ENCODE results near the gene R3HCC1L. TPM values are rescaled to one million over a fixed set of nuclear protein-coding genes. Genes with fewer than 3 reads are reported as not detected.
A peak's percentile ranks its signal among the peaks of the same experiment; 100 is the strongest.

R3HCC1L gene
- total RNA-seq (20.4 TPM), polyA plus RNA-seq (14.7 TPM)
- long read RNA-seq, donor 1: 0 reads
- long read RNA-seq, donor 2: 0 reads
- long read RNA-seq, donor 3: 0 reads
- long read RNA-seq, donor 4: 0 reads
- long read RNA-seq, donor 5: 0 reads
- long read RNA-seq, donor 6, partial matches to known transcripts: 0 of 1 reads
- long read RNA-seq, donor 6, other reads (novel, unspliced or antisense): 0 of 1 reads
- long read RNA-seq, donor 7, partial matches to known transcripts: 0 of 2 reads
- long read RNA-seq, donor 7, other reads (novel, unspliced or antisense): 0 of 2 reads
- long read RNA-seq, donor 8, partial matches to known transcripts: 0 of 1 reads
- long read RNA-seq, donor 8, other reads (novel, unspliced or antisense): 0 of 1 reads
- long read RNA-seq, donor 9: 0 reads
- long read RNA-seq, donor 10: 0 reads

GRCh38 chr10:98134431-98135221 lies at the start of gene R3HCC1L:
Gene R3HCC1L (plus strand): TSS chr10:98134657. CDS start chr10:98208115, 73,458 bp downstream.
- Histone ChIP-seq H3K4me1 (ENCODE audit: control insufficient read depth in 2 of 2, insufficient read depth in 2 of 2, low read length in 2 of 2) (peaks cover 7 to 14% of the 10 kb centered on the region in 2 donors), H3K9me3 (ENCODE audit: control insufficient read depth in 2 of 2, insufficient read depth in 1 of 2, low read length in 1 of 2) (no peaks in the 10 kb centered on the region), H3K36me3 (ENCODE audit: control insufficient read depth in 2 of 2, insufficient read depth in 2 of 2, low read length in 1 of 2) (no peaks in the 10 kb centered on the region), H3K27me3 (ENCODE audit: control insufficient read depth in 2 of 2, insufficient read depth in 1 of 2, low read length in 1 of 2) (no peaks in the 10 kb centered on the region), H3K27ac (ENCODE audit: low read depth in 1 of 2, low read length in 1 of 2) (peak within 1 kb of the TSS; percentile 85 to 93), H3K4me3 (ENCODE audit: low read length in 2 of 2) (peak within 1 kb of the TSS; percentile 82 to 99)
- DNase-seq (ENCODE audit: low read depth in 6 of 9, low spot score in 9 of 9): peak; percentile 73 to 96 (median 88)
- WGBS: under 1% methylated on average over 64 of the region's 64 CpGs

GRCh38 chr10:98085238-98085637 lies 49.2 kb upstream of the R3HCC1L start:
- Histone ChIP-seq H3K36me3 (ENCODE audit: control insufficient read depth in 2 of 2, insufficient read depth in 2 of 2, low read length in 1 of 2) (no peaks in the 10 kb centered on the region), H3K27ac (ENCODE audit: low read depth in 1 of 2, low read length in 1 of 2) (no peak overlapping the region), H3K9me3 (ENCODE audit: control insufficient read depth in 2 of 2, insufficient read depth in 1 of 2, low read length in 1 of 2) (no peaks in the 10 kb centered on the region), H3K4me3 (ENCODE audit: low read length in 2 of 2) (no peak overlapping the region), H3K4me1 (ENCODE audit: control insufficient read depth in 2 of 2, insufficient read depth in 2 of 2, low read length in 2 of 2) (no peaks in the 10 kb centered on the region), H3K27me3 (ENCODE audit: control insufficient read depth in 2 of 2, insufficient read depth in 1 of 2, low read length in 1 of 2) (no peaks in the 10 kb centered on the region)
- no peak for DNase-seq (ENCODE audit: low read depth in 6 of 9, low spot score in 9 of 9)
- 95% methylated on average over 4 of the region's 4 CpGs for WGBS

GRCh38 chr10:98086837-98087708 lies 47.4 kb upstream of the R3HCC1L start:
- Histone ChIP-seq H3K4me3 (ENCODE audit: low read length in 2 of 2) (no peak overlapping the region), H3K36me3 (ENCODE audit: control insufficient read depth in 2 of 2, insufficient read depth in 2 of 2, low read length in 1 of 2) (no peaks in the 10 kb centered on the region), H3K4me1 (ENCODE audit: control insufficient read depth in 2 of 2, insufficient read depth in 2 of 2, low read length in 2 of 2) (no peaks in the 10 kb centered on the region), H3K27ac (ENCODE audit: low read depth in 1 of 2, low read length in 1 of 2) (no peak overlapping the region), H3K9me3 (ENCODE audit: control insufficient read depth in 2 of 2, insufficient read depth in 1 of 2, low read length in 1 of 2) (no peaks in the 10 kb centered on the region), H3K27me3 (ENCODE audit: control insufficient read depth in 2 of 2, insufficient read depth in 1 of 2, low read length in 1 of 2) (no peaks in the 10 kb centered on the region)
- no peak for DNase-seq (ENCODE audit: low read depth in 6 of 9, low spot score in 9 of 9)
- 71% methylated on average over 14 of the region's 14 CpGs for WGBS

- Histone ChIP-seq H3K27me3 (ENCODE audit: control insufficient read depth in 2 of 2, insufficient read depth in 1 of 2, low read length in 1 of 2) (no peaks in the 10 kb centered on the region), H3K4me1 (ENCODE audit: control insufficient read depth in 2 of 2, insufficient read depth in 2 of 2, low read length in 2 of 2) (no peaks in the 10 kb centered on the region), H3K9me3 (ENCODE audit: control insufficient read depth in 2 of 2, insufficient read depth in 1 of 2, low read length in 1 of 2) (no peaks in the 10 kb centered on the region), H3K27ac (ENCODE audit: low read depth in 1 of 2, low read length in 1 of 2) (no peak overlapping the region), H3K4me3 (ENCODE audit: low read length in 2 of 2) (no peak overlapping the region), H3K36me3 (ENCODE audit: control insufficient read depth in 2 of 2, insufficient read depth in 2 of 2, low read length in 1 of 2) (no peaks in the 10 kb centered on the region)
- WGBS: 66% methylated on average over 7 of the region's 7 CpGs
- DNase-seq (ENCODE audit: low read depth in 6 of 9, low spot score in 9 of 9): no peak
Observed at GRCh38 chr10:98088186-98088971, 46.1 kb upstream of the R3HCC1L start.

DNA sequence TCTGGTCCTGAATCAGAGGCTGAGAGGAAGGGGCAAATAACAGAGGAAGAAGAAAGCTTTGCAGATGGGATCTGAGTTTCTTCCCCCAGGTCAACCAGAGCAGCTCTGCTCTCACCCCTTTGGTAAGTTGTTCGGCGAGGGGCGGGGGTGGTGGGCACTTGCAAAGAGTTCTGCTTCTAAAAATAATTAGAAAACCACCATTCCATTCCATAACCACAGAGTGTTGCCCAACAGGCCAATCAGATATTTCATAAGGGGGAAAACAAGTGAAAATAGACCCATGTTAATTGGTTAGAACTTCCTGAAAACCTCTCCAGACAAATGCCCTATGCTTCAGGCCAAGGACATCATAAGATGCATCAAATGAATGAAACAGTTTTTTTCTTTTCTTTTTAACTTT lies 43.6 kb upstream of the R3HCC1L start:
- Histone ChIP-seq H3K9me3 (ENCODE audit: control insufficient read depth in 2 of 2, insufficient read depth in 1 of 2, low read length in 1 of 2) (no peaks in the 10 kb centered on the region), H3K36me3 (ENCODE audit: control insufficient read depth in 2 of 2, insufficient read depth in 2 of 2, low read length in 1 of 2) (no peaks in the 10 kb centered on the region), H3K27ac (ENCODE audit: low read depth in 1 of 2, low read length in 1 of 2) (no peak overlapping the region), H3K27me3 (ENCODE audit: control insufficient read depth in 2 of 2, insufficient read depth in 1 of 2, low read length in 1 of 2) (no peaks in the 10 kb centered on the region), H3K4me3 (ENCODE audit: low read length in 2 of 2) (no peak overlapping the region), H3K4me1 (ENCODE audit: control insufficient read depth in 2 of 2, insufficient read depth in 2 of 2, low read length in 2 of 2) (no peaks in the 10 kb centered on the region)
- 7% methylated on average over 3 of the region's 3 CpGs for WGBS
- no peak for DNase-seq (ENCODE audit: low read depth in 6 of 9, low spot score in 9 of 9)

DNA sequence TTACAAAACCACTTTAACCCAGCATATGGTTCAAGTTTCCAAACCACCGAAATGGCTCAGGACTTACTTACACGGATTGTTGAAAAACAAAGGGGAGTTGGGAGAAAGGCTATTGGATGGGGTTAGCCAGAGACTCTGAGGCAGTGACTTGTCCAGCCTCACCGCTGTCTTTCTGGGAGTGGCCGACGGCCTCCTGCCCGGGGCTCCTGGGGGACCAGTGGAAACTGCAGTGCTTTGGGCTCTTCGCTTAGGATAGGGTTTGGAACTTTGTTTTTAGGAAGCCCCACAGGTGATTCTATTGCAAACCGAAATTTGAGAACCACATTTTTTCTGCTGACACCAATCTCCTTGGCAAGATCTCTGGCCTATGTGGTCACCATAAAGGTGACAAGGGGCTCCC lies 38.1 kb upstream of the R3HCC1L start:
- H3K9me3 ChIP-seq (ENCODE audit: control insufficient read depth in 2 of 2, insufficient read depth in 1 of 2, low read length in 1 of 2): no peaks in the 10 kb centered on the region
- no peak for DNase-seq (ENCODE audit: low read depth in 6 of 9, low spot score in 9 of 9)
- 76% methylated on average over 8 of the region's 8 CpGs for WGBS

GRCh38 chr10:98096731-98097130 lies 37.7 kb upstream of the R3HCC1L start:
- Histone ChIP-seq H3K27me3 (ENCODE audit: control insufficient read depth in 2 of 2, insufficient read depth in 1 of 2, low read length in 1 of 2) (no peaks in the 10 kb centered on the region), H3K27ac (ENCODE audit: low read depth in 1 of 2, low read length in 1 of 2) (no peak overlapping the region), H3K4me3 (ENCODE audit: low read length in 2 of 2) (no peak overlapping the region), H3K36me3 (ENCODE audit: control insufficient read depth in 2 of 2, insufficient read depth in 2 of 2, low read length in 1 of 2) (no peaks in the 10 kb centered on the region), H3K4me1 (ENCODE audit: control insufficient read depth in 2 of 2, insufficient read depth in 2 of 2, low read length in 2 of 2) (no peaks in the 10 kb centered on the region), H3K9me3 (ENCODE audit: control insufficient read depth in 2 of 2, insufficient read depth in 1 of 2, low read length in 1 of 2) (no peaks in the 10 kb centered on the region)
- no peak for DNase-seq (ENCODE audit: low read depth in 6 of 9, low spot score in 9 of 9)
- 83% methylated on average over 10 of the region's 10 CpGs for WGBS

More for the DNA sequence above, 38.1 kb upstream of the R3HCC1L start:
- Histone ChIP-seq H3K4me3 (ENCODE audit: low read length in 2 of 2) (no peak overlapping the region), H3K36me3 (ENCODE audit: control insufficient read depth in 2 of 2, insufficient read depth in 2 of 2, low read length in 1 of 2) (no peaks in the 10 kb centered on the region), H3K4me1 (ENCODE audit: control insufficient read depth in 2 of 2, insufficient read depth in 2 of 2, low read length in 2 of 2) (no peaks in the 10 kb centered on the region), H3K27me3 (ENCODE audit: control insufficient read depth in 2 of 2, insufficient read depth in 1 of 2, low read length in 1 of 2) (no peaks in the 10 kb centered on the region), H3K27ac (ENCODE audit: low read depth in 1 of 2, low read length in 1 of 2) (no peak overlapping the region)

DNA sequence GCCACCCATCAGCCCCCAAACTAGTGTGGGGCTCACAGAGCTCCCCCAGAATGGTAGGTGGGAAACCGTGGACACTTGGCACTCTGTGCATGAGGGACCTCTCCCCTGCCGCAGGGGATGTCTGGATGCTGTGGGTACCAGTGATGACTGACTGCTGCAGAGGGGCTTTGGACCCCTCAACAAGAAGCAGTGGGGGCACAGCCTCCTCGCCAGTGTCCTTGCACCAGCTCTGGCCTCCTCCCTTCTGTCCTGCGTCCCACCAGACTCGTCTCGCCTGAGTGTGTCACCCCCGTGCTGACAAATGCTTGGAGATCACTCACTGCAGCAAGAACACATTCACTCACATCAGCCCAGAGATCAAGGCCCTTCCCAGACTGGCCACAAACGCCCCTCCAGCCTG lies 37.3 kb upstream of the R3HCC1L start:
- Histone ChIP-seq H3K4me1 (ENCODE audit: control insufficient read depth in 2 of 2, insufficient read depth in 2 of 2, low read length in 2 of 2) (no peaks in the 10 kb centered on the region), H3K36me3 (ENCODE audit: control insufficient read depth in 2 of 2, insufficient read depth in 2 of 2, low read length in 1 of 2) (no peaks in the 10 kb centered on the region), H3K4me3 (ENCODE audit: low read length in 2 of 2) (no peak overlapping the region), H3K27me3 (ENCODE audit: control insufficient read depth in 2 of 2, insufficient read depth in 1 of 2, low read length in 1 of 2) (no peaks in the 10 kb centered on the region), H3K9me3 (ENCODE audit: control insufficient read depth in 2 of 2, insufficient read depth in 1 of 2, low read length in 1 of 2) (no peaks in the 10 kb centered on the region), H3K27ac (ENCODE audit: low read depth in 1 of 2, low read length in 1 of 2) (no peak overlapping the region)
- 77% methylated on average over 8 of the region's 8 CpGs for WGBS
- no peak for DNase-seq (ENCODE audit: low read depth in 6 of 9, low spot score in 9 of 9)

All from thymus (tissue), 14 donors.